Neural cell (in vitro differentiated cells): ENCODE results near the gene NPTXR.

Source experiments
- CTCF ChIP-seq: fragments of 450-650 bp; IDR thresholded peaks from 2 replicates; pipeline ENCODE4 v1.5.1; 2014; ENCODE audit warnings: antibody characterized with exemption, mild to moderate bottlenecking, moderate library complexity; ENCODE audit not compliant: poor library complexity, severe bottlenecking
- EP300 ChIP-seq: fragments of 450-650 bp; conservative IDR thresholded peaks from 2 replicates; pipeline ENCODE4 v1.6.1; 2014; ENCODE audit warnings: antibody characterized with exemption, mild to moderate bottlenecking, moderate library complexity; ENCODE audit not compliant: poor library complexity, severe bottlenecking
- EZH2 ChIP-seq: fragments of 200-600, 300-800 bp; shearing (Covaris generic), sonication (generic); IDR thresholded peaks from 2 replicates; pipeline ENCODE4 v1.6.1; 2014; ENCODE audit warnings: antibody characterized with exemption, low read length, borderline replicate concordance, mild to moderate bottlenecking; ENCODE audit not compliant: insufficient read depth, poor library complexity, severe bottlenecking
- MXI1 ChIP-seq: fragments of 450-650 bp; conservative IDR thresholded peaks from 2 replicates; pipeline ENCODE4 v1.6.1; 2014; ENCODE audit warnings: antibody characterized with exemption, mild to moderate bottlenecking; ENCODE audit not compliant: poor library complexity, severe bottlenecking
- POLR2AphosphoS5 ChIP-seq: IDR thresholded peaks from 2 replicates; pipeline ENCODE4 v1.6.1; 2012
- RAD21 ChIP-seq: fragments of 450-650 bp; conservative IDR thresholded peaks from 2 replicates; pipeline ENCODE4 v1.6.1; 2014; ENCODE audit warnings: antibody characterized with exemption, mild to moderate bottlenecking, moderate library complexity
- REST ChIP-seq: IDR thresholded peaks from 2 replicates; pipeline ENCODE4 v1.6.1; 2012; ENCODE audit warnings: borderline replicate concordance
- SMC3 ChIP-seq: fragments of 450-650 bp; conservative IDR thresholded peaks from 2 replicates; pipeline ENCODE4 v1.6.1; 2014; ENCODE audit warnings: antibody characterized with exemption, mild to moderate bottlenecking, moderate library complexity; ENCODE audit not compliant: poor library complexity

- TF ChIP-seq CTCF = no peak
- no peak for TF ChIP-seq EZH2
- no peak for TF ChIP-seq POLR2AphosphoS5
- TF ChIP-seq EP300 = no peak
- TF ChIP-seq REST = no peak
- no peak for TF ChIP-seq SMC3
- TF ChIP-seq RAD21 = no peak
- no peak for TF ChIP-seq MXI1
Measured at GRCh38 chr22:38837414-38837928, 6.4 kb downstream of the NPTXR start.
